H1 (cell line): ENCODE data around the gene IQCE.

Experiments
- BRCA1 ChIP-seq: IDR thresholded peaks from 2 replicates; pipeline ENCODE4 v1.6.1; 2012; ENCODE audit warnings: low read depth, low read length, improper control_type of control experiment
- EGR1 ChIP-seq: IDR thresholded peaks from 2 replicates; pipeline ENCODE4 v1.6.1; 2011; ENCODE audit warnings: low read depth, low read length, borderline replicate concordance
- EZH2 ChIP-seq: fragments of 200-600 bp; sonication (generic); IDR thresholded peaks from 2 replicates; pipeline ENCODE4 v1.7.1; 2012; ENCODE audit warnings: low read depth, mild to moderate bottlenecking, moderate library complexity, low read length, inconsistent platforms; ENCODE audit not compliant: severe bottlenecking
- HDAC6 ChIP-seq: IDR thresholded peaks from one replicate; pipeline ENCODE4 v1.7.1; 2012; ENCODE audit warnings: low read depth, mild to moderate bottlenecking, inconsistent platforms, low read length, moderate library complexity
- JUN ChIP-seq: IDR thresholded peaks from 2 replicates; pipeline ENCODE4 v1.6.1; 2011; ENCODE audit warnings: low read depth, mild to moderate bottlenecking, improper control_type of control experiment, low read length
- POLR2AphosphoS5 ChIP-seq: IDR thresholded peaks from 2 replicates; pipeline ENCODE4 v1.6.1; 2011; ENCODE audit warnings: low read depth, low read length
- SIN3A ChIP-seq, 2 experiments: IDR thresholded peaks in 1 of 2; conservative IDR thresholded peaks in 1 of 2; 2 replicates each; pipeline ENCODE4 v1.6.1; 2011 to 2012; ENCODE audit warnings: low read length in 2 of 2, improper control_type of control experiment in 1 of 2, low read depth in 1 of 2, mild to moderate bottlenecking in 1 of 2
- SP1 ChIP-seq: IDR thresholded peaks from 2 replicates; pipeline ENCODE4 v1.6.1; 2011; ENCODE audit warnings: low read depth, low read length
- TAF7 ChIP-seq: optimal IDR thresholded peaks from 2 replicates; pipeline ENCODE3; 2011; ENCODE audit warnings: low read depth, mild to moderate bottlenecking, inconsistent platforms, low read length, moderate library complexity, borderline replicate concordance
- YY1 ChIP-seq: IDR thresholded peaks from 2 replicates; pipeline ENCODE4 v1.6.1; 2011; ENCODE audit warnings: low read depth, mild to moderate bottlenecking, low read length
- TF ChIP-seq, protein P1 (sequence below), 3 experiments: IDR thresholded peaks; 1 replicate in 2 of 3; 2 replicates in 1 of 3; pipeline versions ENCODE4 v1.5.1 to v1.6.1; 2011; ENCODE audit warnings: low read length in 3 of 3, mild to moderate bottlenecking in 3 of 3, inconsistent platforms in 2 of 3, low read depth in 1 of 3, moderate library complexity in 1 of 3; ENCODE audit not compliant: insufficient read depth in 1 of 3; ENCODE audit errors: control extremely low read depth in 1 of 3
- TF ChIP-seq, protein P2 (sequence below): IDR thresholded peaks from 2 replicates; pipeline ENCODE4 v1.6.1; 2011; ENCODE audit warnings: low read length, improper control_type of control experiment
- TF ChIP-seq, protein P3 (sequence below): IDR thresholded peaks from 2 replicates; pipeline ENCODE4 v1.6.1; 2012; ENCODE audit warnings: low read length, inconsistent platforms

DNA sequence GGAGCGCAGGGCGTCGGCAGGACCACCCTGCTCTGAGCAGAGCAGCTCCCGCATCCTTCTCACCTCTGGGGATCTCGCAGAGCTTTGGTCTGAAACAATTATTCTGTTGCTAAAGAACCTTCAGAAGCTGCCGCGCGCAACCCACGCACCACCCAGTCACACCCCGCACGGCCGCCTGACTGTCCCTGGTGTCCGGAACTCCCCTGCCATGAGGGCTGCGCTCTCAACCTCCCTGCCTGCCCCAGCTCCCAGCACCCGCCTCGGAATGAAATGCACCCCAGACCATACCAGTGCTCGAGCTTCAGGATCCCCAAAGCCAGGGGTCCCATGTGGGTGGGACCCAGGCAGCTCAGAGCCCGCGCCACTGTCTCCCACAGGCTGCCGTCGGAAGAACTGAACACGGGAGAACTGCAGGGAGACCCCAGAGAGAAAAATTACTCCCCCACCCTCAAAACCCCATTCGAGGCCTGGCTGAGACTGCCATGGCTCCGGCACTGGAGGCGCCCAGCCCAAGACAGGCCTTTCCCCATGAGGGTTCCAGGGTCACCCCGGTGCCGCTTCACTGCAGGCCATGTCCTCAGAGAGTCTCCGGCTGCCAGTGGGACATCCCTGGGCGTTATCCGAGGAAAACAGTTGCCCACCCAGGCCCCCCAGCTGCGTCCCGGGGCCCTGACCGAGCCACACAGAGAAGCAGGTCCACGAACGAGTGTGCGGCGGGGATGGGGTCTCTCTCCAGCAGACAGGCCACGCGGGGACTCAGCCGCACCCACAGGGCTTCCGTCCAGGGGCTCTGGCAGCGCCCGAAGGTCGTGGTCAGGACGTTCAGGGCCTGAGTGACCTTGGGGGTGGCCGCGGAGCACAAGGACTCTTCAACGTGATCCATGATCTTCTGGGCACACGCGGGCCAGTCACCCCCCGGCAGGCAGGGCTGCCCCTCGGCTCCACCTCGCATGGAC lies 15.6 kb upstream of the IQCE start:
- TF ChIP-seq, protein P1, sequence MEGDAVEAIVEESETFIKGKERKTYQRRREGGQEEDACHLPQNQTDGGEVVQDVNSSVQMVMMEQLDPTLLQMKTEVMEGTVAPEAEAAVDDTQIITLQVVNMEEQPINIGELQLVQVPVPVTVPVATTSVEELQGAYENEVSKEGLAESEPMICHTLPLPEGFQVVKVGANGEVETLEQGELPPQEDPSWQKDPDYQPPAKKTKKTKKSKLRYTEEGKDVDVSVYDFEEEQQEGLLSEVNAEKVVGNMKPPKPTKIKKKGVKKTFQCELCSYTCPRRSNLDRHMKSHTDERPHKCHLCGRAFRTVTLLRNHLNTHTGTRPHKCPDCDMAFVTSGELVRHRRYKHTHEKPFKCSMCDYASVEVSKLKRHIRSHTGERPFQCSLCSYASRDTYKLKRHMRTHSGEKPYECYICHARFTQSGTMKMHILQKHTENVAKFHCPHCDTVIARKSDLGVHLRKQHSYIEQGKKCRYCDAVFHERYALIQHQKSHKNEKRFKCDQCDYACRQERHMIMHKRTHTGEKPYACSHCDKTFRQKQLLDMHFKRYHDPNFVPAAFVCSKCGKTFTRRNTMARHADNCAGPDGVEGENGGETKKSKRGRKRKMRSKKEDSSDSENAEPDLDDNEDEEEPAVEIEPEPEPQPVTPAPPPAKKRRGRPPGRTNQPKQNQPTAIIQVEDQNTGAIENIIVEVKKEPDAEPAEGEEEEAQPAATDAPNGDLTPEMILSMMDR (IDR thresholded peaks at IDR 0.05; ENCODE audit: control extremely low read depth in 1 of 3, insufficient read depth in 1 of 3, low read depth in 1 of 3, low read length in 3 of 3): no peak
- TF ChIP-seq POLR2AphosphoS5: no peak
- TF ChIP-seq TAF7: no peak
- no peak for TF ChIP-seq YY1
- TF ChIP-seq JUN: no peak
- TF ChIP-seq SIN3A (conservative IDR thresholded peaks at IDR 0.05 in 1 of 2, IDR thresholded peaks at IDR 0.05 in 1 of 2; ENCODE audit: low read depth in 1 of 2, low read length in 2 of 2): no peak
- no peak for TF ChIP-seq EZH2
- TF ChIP-seq HDAC6: no peak
- TF ChIP-seq BRCA1: no peak
- TF ChIP-seq EGR1: no peak
- TF ChIP-seq, protein P2, sequence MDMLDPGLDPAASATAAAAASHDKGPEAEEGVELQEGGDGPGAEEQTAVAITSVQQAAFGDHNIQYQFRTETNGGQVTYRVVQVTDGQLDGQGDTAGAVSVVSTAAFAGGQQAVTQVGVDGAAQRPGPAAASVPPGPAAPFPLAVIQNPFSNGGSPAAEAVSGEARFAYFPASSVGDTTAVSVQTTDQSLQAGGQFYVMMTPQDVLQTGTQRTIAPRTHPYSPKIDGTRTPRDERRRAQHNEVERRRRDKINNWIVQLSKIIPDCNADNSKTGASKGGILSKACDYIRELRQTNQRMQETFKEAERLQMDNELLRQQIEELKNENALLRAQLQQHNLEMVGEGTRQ: no peak
- no peak for TF ChIP-seq SP1
- TF ChIP-seq, protein P3, sequence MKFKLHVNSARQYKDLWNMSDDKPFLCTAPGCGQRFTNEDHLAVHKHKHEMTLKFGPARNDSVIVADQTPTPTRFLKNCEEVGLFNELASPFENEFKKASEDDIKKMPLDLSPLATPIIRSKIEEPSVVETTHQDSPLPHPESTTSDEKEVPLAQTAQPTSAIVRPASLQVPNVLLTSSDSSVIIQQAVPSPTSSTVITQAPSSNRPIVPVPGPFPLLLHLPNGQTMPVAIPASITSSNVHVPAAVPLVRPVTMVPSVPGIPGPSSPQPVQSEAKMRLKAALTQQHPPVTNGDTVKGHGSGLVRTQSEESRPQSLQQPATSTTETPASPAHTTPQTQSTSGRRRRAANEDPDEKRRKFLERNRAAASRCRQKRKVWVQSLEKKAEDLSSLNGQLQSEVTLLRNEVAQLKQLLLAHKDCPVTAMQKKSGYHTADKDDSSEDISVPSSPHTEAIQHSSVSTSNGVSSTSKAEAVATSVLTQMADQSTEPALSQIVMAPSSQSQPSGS: no peak
